Measurements from ENCODE around the gene HFE. TPM values are rescaled to one million over a fixed set of nuclear protein-coding genes. Genes with fewer than 3 reads are reported as not detected.

Gene HFE
- total and polyA plus RNA-seq, 2 of the 13 experiments (the other 11 are each of a cell fraction or from before 2014, with no cell fraction given): 3.7 to 6.3 TPM

- no peak for TF ChIP-seq PRDM10 (CRISPR knock-in tag; IDR thresholded peaks at IDR 0.05; ENCODE audit: low read depth)
- peak; percentile 94; the same call in 1 of the 2 replicates for TF ChIP-seq CHD4 (IDR thresholded peaks at IDR 0.05; ENCODE audit: borderline replicate concordance, low read length)
- peak; percentile 42; the same call in 1 of the 2 replicates for TF ChIP-seq HDAC1 (CRISPR knock-in tag; IDR thresholded peaks at IDR 0.05)
- TF ChIP-seq TMF1 (CRISPR knock-in tag; IDR thresholded peaks at IDR 0.05; ENCODE audit: low read depth): no peak
- 0 out of 2 replicates have a peak, but pooled peaks have one; percentile 54 for TF ChIP-seq CBFB (CRISPR knock-in tag; IDR thresholded peaks at IDR 0.05)
- 0 out of 2 replicates have a peak, but pooled peaks have one; percentile 47 for TF ChIP-seq GATAD1 (CRISPR knock-in tag; IDR thresholded peaks at IDR 0.05)
- TF ChIP-seq ZNF101 (CRISPR knock-in tag; IDR thresholded peaks at IDR 0.05; ENCODE audit: borderline replicate concordance, low read depth): no peak
- no peak for TF ChIP-seq KMT2A (CRISPR knock-in tag; IDR thresholded peaks at IDR 0.05)
- TF ChIP-seq AGO1 (IDR thresholded peaks at IDR 0.05; ENCODE audit: low read depth, low read length, poor library complexity, severe bottlenecking): no peak
- no peak for TF ChIP-seq ZSCAN29 (CRISPR knock-in tag; conservative IDR thresholded peaks at IDR 0.05)
- TF ChIP-seq ZMYM3 (CRISPR knock-in tag; IDR thresholded peaks at IDR 0.05): peak; percentile 100
- TF ChIP-seq CTCF (CRISPR knock-in tag; IDR thresholded peaks at IDR 0.05): peak; percentile 86
- no peak for TF ChIP-seq SP140L (CRISPR knock-in tag; IDR thresholded peaks at IDR 0.05; ENCODE audit: borderline replicate concordance)
- no peak for TF ChIP-seq ZNF775 (CRISPR knock-in tag; IDR thresholded peaks at IDR 0.05; ENCODE audit: borderline replicate concordance)
- peak; percentile 31; the same call in 1 of the 2 replicates for TF ChIP-seq MIXL1 (CRISPR knock-in tag; IDR thresholded peaks at IDR 0.05)
- TF ChIP-seq SIN3A (IDR thresholded peaks at IDR 0.05; ENCODE audit: borderline replicate concordance, low read depth, low read length): no peak
- TF ChIP-seq ARID4A (CRISPR knock-in tag; IDR thresholded peaks at IDR 0.05; ENCODE audit: borderline replicate concordance): no peak
These were observed 22.5 kb upstream of the HFE start (continued) for GRCh38 chr6:26064619-26065257.
